CD1c-positive myeloid dendritic cell (primary cell): ENCODE data around the gene PITPNC1.
"Not testable (repeated sequence)": the region's sequence is repeated elsewhere in the genome, so short reads cannot be mapped to it uniquely, and the experiment has no call there.

Source experiments
- DNase-seq: peaks from one replicate; pipeline ENCODE4 v3.0.0-alpha.2; 2016; ENCODE audit errors: extremely low spot score

Gene PITPNC1

DNA sequence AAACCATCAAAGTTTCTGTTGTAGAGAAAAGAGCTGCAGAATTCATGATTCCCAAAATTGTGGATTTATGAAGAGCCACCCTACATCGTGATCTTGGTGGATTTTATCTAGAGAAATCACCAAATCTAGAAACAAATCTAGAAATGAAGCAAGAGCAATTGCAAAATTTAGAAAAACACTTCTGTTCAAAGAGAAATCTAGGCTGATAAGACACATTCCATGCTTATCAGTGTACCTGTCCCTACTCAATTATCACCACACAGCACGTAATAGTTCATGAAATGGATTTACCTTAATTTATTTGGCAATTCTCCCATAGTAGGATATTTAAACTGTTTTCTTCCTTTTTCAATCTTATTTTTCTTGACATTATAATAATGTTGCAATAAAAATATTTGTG is 246.7 kb downstream of the PITPNC1 start:
- DNase-seq: no peak

DNA sequence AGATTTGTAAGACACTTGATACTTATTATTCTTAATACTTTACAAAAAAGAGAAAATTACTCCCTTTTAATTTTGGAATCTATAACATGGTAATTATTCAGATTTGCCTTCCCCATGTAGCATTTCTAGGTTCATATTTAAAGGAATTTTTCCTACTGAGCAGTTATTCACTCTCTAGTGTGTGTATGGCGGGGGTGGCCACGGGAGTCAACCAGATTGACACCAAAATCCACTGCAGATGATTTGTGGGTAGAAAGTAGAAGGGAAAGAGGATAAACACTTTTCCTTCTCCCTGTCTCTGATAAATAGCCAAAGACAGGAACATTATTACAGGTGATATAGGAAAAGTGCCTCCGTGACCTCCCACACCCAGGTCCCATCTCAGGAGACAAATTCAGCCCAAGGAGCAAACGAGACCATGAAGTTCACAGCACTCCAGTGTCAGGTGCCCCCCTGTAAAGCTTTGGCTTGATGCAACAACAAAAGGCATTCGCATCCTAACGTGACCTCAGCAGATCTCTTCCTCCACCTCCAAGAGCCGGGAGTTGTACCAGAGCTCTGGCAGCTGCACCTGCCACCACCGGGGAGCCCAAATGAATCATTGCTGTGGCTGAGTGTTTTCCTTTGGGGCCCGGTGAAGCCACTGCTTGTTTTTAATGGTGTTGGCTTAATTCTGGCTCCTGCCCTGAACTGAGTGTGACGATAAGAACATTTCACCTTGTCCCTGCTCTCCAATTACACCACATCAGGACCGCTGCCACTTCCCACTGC is 248.0 kb downstream of the PITPNC1 start:
- DNase-seq: no peak

- DNase-seq: no peak
These were observed 248.9 kb downstream of the PITPNC1 start for GRCh38 chr17:67625971-67626370.

DNA sequence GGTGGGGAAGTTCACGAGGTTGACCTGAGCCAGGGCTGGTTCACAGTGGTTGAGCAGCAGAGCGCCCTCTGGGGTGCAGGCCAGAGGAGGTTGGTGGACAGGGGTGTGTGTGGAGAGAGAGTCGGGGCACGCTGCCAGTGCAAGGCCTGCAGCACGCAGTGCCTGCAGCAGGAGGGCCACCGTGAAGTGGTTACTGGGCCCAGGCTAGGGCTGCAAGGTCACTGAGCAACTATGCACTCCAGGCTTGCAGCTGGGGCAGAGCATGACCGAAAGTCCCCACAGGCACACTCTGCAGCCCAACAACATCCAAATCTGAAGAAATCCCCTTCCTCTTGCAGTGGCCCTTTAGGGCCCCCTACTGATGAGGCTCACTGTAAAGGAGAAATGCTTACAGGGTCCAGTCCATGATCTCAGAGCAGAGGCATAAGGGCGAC is 251.5 kb downstream of the PITPNC1 start:
- no peak for DNase-seq

GRCh38 chr17:67629971-67630320 is 252.9 kb downstream of the PITPNC1 start:
- peak; percentile 15 for DNase-seq

GRCh38 chr17:67630836-67631235 is 253.8 kb downstream of the PITPNC1 start:
- not testable (repeated sequence) for DNase-seq

DNA sequence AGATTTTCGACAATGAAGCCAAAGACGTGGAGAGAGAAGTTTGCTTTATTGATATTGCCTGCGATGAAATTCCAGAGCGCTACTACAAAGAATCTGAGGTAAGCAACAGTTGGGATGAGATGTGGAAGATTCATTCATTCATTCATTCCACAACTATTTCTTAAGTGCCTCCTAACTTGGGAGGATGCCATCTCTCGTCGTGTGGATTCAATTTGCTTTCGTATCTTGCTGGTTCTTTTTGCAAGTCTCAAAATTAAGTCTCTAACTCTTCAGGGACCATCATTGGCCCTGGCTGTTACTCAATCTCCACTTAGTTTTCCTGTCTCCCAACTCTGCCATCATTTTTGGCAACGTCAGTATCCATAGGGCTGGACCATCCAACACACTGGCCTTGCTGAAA is 255.1 kb downstream of the PITPNC1 start:
- no peak for DNase-seq

DNA sequence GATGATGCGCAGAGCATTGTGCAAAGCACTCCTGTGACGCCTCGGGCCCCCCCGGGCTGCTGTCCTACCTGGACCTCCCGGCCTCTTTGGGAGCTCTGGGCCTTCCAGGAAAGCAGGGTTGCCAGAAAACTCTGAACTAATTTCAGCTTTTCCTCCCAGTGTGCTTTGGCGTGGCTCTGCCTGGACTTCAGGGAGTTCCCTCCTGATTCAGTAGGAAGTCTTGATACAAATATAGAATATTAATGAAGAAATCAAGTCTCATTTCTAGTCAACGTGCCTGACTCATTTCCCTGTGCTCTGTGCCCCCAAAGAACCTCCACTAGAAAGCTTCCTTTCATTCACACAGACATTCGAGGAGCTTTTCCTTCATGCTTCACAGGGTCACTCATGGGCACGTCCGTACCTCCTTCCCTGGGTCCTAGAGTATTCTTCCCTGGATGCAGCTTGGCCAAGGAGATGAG is 256.7 kb downstream of the PITPNC1 start:
- DNase-seq: no peak

DNA sequence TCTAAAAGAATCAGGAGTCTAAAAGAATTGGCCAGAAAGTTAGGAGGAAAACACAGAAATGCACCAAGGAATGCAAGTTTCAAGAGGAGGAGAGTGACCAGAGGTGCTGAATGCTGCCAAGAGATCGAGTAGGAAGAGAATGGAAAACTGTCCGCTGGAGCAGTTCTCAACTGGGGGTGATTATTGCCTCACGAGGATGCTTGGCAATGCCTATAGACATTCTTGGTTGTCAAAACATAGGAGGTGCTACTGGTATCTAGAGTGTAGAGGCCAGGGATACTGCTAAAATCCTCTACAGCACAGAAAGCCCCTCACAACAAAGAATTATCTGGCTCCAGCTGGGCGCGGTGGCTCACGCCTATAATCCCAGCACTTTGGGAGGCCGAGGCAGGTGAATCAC is 258.6 kb downstream of the PITPNC1 start:
- no peak for DNase-seq

DNA sequence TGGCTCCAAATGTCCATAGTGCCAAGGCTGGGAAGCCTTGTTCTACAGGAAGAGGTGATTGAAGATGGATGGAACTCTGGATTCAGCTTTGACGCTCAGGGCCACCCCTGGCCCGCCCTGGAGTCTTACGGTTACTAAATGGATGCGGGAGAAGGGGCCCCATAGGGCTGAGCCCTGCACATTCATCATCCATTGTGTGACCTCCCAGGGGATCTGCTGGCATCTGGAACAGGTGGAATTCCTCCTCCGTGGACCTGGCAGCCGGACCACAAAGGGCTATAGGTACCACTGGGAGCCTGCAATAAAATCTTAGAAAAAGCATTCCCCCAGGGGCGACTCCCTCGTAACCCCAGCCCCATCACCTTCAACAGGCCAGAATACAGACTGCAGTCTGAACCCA is 259.2 kb downstream of the PITPNC1 start:
- no peak for DNase-seq

GRCh38 chr17:67636834-67637520 is 259.9 kb downstream of the PITPNC1 start:
- no peak for DNase-seq

DNA sequence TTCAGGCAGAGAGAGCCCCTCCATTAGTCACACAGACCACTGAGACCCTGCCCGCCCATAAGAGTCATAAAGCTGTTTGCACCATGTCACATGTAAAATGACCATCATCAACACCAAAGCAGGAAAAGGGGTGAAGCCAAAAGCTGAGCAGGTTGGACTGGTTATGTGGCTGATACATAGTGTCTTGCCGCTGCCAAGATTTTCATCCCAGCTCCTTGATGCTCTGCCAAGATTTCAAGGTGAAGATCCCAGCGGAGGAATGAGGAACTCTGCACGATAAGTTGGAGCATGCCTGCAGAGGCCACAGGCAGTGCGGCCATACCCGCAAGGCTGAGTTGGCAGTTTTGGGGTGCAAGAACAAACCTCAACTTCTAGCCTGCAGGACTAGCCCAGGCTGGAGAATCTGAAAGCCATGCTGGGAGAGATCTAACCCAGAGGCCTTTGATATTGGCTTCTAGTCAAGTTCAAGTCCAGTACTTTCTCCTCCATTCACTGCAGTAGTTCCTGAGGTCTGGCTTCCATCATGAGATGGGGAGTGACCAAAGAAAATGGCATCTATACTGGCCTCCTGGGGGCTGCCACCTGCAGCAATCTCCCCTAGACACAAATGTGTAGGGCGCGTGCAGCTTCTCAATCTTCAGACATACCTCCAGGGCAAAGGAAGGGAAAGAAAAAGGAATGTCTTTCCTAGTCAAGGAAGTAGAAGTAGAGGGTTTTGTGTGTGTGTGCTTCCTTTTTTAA is 261.0 kb downstream of the PITPNC1 start:
- no peak for DNase-seq

- DNase-seq: no peak
These were observed 261.8 kb downstream of the PITPNC1 start for GRCh38 chr17:67638871-67639270.

DNA sequence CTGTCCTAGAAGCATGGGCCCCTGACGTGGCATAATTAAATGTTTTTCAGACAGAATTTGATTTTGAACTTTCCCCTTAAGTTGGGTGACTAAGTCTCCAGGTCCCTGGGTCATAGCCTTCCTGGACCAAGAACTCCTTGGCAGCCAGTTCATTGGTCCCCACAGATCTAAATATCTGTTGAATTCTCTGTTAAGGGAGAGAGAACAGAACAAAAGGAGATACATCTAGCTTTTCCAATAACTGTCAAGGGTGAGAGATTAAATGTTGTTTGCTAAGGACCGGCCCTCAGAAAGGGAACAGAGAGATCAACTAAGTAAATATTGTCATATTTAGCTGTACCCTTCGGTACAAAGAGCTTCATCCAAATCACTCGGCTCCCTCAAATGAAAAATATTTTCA is 262.5 kb downstream of the PITPNC1 start:
- DNase-seq: no peak

GRCh38 chr17:67639979-67640378 is 262.9 kb downstream of the PITPNC1 start:
- no peak for DNase-seq

DNA sequence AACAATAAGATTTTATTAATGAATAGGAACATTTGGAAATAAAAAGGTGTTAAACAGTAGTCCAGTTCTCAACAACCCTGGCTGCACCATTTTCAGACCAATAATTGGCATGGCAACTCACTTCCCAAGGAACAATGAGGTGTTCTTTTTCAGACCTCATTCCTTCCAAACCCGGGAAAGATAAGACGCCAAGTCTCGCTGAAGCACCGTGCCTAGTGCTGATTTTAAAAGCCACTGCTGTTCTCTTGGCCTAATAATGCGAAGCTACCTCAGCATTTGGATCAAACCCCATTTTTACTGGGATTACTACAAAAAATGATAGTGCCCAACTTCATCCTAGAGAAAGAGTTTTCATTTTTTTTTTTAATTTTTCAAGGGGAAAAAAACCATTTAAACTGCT is 265.4 kb downstream of the PITPNC1 start:
- no peak for DNase-seq

DNA sequence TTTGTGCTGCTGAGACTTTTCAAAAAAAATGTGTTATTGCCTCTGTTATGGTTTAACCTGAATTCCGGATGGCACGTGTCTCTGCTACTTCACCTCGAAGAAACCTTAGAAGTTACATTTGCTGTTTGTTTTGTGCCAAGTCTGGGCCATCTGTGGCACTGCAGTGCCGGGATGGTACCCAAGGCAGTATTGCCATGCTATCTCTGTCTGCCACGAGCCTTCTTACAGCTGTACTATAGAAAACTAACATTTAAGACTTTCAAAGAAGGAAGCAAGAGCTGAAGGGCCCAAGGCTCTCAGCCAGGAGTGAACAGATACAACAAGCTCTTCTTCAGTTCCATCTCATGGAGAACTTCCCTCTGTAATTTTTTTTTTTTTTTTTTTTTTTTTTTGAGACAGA is 267.0 kb downstream of the PITPNC1 start:
- DNase-seq: no peak

DNA sequence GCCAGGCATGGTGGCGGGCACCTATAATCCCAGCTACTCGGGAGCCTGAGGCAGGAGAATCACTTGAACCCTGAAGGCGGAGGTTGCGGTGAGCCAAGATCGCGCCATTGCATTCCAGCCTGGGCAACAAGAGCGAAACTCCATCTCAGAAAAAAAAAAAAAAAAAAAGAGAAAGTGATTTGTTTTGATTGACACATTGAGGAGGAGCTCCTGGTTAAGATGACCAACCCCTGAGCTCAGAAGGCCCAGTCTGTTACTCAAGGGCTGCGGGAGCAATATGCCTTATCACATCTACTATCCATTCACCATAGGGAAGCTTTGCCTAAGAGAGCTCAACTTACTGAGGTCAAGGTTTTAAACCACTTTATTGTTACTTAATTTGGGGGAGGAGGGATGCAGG is 268.1 kb downstream of the PITPNC1 start:
- not testable (repeated sequence) for DNase-seq

DNA sequence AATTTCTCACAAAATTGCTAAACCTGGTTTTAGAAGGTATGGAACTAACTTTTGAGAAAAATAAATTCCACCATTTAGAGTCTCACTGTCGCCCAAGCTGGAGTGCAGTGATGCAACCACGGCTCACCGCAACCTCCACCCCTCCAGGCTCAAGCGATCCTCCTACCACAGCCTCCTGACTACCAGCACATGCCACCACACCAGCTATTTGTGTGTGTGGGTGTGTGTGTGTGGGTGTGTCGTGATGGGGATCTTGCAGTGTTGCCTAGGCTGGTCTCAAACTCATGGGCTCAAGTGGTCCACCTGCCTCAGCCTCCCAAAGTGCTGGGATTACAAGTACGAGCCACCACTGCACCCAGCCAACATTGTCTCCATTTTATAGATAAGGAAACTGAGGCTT is 269.4 kb downstream of the PITPNC1 start:
- DNase-seq: no peak

DNA sequence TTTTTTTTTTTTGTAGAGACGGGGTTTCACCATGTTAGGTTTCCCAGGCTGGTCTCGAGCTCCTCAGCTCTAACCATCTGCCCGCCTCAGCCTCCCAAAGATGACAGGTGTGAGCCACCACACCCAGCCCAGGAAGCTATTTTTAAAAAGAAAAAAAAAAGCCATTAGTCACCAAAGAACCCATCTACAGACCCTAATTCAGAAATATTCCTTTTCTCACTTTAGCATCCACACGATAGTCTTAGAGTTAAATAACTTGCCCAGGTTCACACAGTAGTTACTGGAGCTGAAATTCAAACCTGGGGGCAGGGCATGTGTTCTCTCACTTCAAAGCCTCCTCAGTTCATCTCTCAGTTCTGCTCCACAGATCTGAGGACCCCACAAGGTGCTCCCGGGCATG is 270.4 kb downstream of the PITPNC1 start:
- DNase-seq: no peak

GRCh38 chr17:67648032-67648905 is 271.2 kb downstream of the PITPNC1 start:
- no peak for DNase-seq

GRCh38 chr17:67648906-67649295 is 271.8 kb downstream of the PITPNC1 start:
- DNase-seq: not testable (repeated sequence)
